Activated CD8-positive, alpha-beta T cell treated with anti-CD3 and anti-CD28 coated beads for 36 hours (primary cell): ENCODE measurements around the gene KCNMA1. TPM values are rescaled to one million over a fixed set of nuclear protein-coding genes. Genes with fewer than 3 reads are reported as not detected.

Experiments used
- ATAC-seq: fragments of 200-7000 bp; cut with Tn5 transposase; one replicate; pipeline ENCODE4 v1.10.0; 2021; ENCODE audit warnings: mild to moderate bottlenecking, moderate library complexity
- CTCF ChIA-PET: fragments of 350-600 bp; sonication (Branson Sonifier 250); formaldehyde crosslinking; loops from one replicate; lab custom pipeline; 2021; ENCODE audit warnings: antibody characterized with exemption; lab: Charles Lee
- POLR2A ChIA-PET: fragments of 350-600 bp; sonication (Branson Sonifier 250); formaldehyde crosslinking; loops from one replicate; lab custom pipeline; 2021; ENCODE audit warnings: antibody characterized with exemption; lab: Charles Lee
- DNase-seq: peaks from one replicate; pipeline ENCODE4 v3.0.0-alpha.2; 2020
- H3K27ac Mint-ChIP-seq: one replicate; pipeline ENCODE4 v1.8.0; 2021; ENCODE audit warnings: mild to moderate bottlenecking, mixed read lengths
- H3K27me3 Mint-ChIP-seq: one replicate; pipeline ENCODE4 v1.8.0; 2021; ENCODE audit warnings: mixed read lengths
- H3K36me3 Mint-ChIP-seq: one replicate; pipeline ENCODE4 v1.8.0; 2021; ENCODE audit warnings: low read depth, mixed read lengths
- H3K4me1 Mint-ChIP-seq: one replicate; pipeline ENCODE4 v1.8.0; 2021; ENCODE audit warnings: low read depth, mixed read lengths
- H3K4me3 Mint-ChIP-seq: one replicate; pipeline ENCODE4 v1.8.0; 2021; ENCODE audit warnings: mild to moderate bottlenecking, moderate library complexity, mixed read lengths
- H3K9me3 Mint-ChIP-seq: one replicate; pipeline ENCODE4 v1.8.0; 2021; ENCODE audit warnings: mixed read lengths
- intact Hi-C: fragments of 100-400 bp; cut with micrococcal nuclease; formaldehyde crosslinking; loops from one replicate; pipeline ENCODE4 v1.10.0; 2022
- total RNA-seq, 2 experiments: library from RNA; stranded (reverse); gene quantifications; one replicate each; pipeline ENCODE4 v1.2.3, GENCODE V29; 2021
- TF ChIP-seq, protein P1 (sequence below): fragments of 200-600 bp; IDR thresholded peaks from one replicate; pipeline ENCODE4 v1.8.0; 2022; ENCODE audit warnings: antibody characterized with exemption, mild to moderate bottlenecking

KCNMA1 gene
- total RNA-seq, 2 experiments from 2014 or later, result 0.18 TPM; not detected in 1

DNA sequence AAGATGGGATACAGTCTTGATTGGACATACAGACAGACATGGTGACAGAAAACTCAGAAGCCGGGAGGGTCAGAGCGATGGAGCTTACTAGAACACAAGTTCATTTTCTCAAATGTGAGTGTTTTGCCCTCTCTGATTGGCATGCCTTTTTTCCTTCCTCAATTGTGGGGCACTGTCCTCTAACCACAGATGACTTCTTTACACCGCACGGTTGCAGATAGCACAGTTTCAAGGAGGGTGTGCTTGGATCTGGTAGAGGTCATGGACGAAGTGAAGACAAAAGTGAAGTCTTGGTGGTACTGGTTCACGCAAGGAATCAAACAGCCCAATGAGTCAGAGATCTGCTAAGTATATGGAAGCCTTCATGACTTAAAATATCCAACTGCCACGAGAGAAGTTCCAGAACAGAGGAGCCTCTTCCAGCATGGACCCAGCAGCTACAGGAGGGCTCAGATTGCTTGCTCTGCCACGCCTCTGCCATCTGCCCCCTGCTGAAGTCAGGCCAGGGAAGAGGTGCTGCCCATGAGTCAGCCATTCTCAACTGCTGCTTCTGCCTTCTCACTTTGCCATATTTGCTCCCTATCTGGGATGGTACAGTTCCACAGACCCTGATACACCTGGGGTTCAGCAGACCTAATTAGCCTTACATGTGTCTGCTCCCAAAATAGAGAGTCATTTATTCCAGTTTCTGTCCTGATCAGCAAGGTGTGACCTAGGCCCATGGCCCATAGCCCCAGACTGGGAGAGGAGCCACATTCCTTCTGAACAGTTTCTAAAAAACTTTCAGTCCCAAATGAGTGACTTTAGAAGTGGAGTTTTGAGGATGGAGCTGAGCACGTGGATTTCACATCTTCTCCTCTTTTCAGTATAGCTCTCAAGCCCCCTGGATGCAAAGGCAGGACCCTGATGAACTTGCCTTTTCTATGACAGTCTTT lies 413.8 kb downstream of the KCNMA1 start:
- Mint-ChIP-seq H3K27me3 (peaks cover 13% of the 10 kb centered on the region), H3K9me3 (no peaks in the 10 kb centered on the region), H3K27ac (no peak overlapping the region), H3K4me1 (peaks cover 8% of the 10 kb centered on the region), H3K4me3 (no peak overlapping the region), H3K36me3 (no peaks in the 10 kb centered on the region)
- TF ChIP-seq, protein P1, sequence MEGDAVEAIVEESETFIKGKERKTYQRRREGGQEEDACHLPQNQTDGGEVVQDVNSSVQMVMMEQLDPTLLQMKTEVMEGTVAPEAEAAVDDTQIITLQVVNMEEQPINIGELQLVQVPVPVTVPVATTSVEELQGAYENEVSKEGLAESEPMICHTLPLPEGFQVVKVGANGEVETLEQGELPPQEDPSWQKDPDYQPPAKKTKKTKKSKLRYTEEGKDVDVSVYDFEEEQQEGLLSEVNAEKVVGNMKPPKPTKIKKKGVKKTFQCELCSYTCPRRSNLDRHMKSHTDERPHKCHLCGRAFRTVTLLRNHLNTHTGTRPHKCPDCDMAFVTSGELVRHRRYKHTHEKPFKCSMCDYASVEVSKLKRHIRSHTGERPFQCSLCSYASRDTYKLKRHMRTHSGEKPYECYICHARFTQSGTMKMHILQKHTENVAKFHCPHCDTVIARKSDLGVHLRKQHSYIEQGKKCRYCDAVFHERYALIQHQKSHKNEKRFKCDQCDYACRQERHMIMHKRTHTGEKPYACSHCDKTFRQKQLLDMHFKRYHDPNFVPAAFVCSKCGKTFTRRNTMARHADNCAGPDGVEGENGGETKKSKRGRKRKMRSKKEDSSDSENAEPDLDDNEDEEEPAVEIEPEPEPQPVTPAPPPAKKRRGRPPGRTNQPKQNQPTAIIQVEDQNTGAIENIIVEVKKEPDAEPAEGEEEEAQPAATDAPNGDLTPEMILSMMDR, result no peak
- no peak for DNase-seq
- no peak for ATAC-seq
- ChIA-PET POLR2A (interaction anchor here (0.6 kb wide), 1 partner anchor 1127 kb away, joined by 3 read pairs; no protein-coding TSS in a partner anchor), CTCF (no interaction called here)
- intact Hi-C loops, result no loop called here

DNA sequence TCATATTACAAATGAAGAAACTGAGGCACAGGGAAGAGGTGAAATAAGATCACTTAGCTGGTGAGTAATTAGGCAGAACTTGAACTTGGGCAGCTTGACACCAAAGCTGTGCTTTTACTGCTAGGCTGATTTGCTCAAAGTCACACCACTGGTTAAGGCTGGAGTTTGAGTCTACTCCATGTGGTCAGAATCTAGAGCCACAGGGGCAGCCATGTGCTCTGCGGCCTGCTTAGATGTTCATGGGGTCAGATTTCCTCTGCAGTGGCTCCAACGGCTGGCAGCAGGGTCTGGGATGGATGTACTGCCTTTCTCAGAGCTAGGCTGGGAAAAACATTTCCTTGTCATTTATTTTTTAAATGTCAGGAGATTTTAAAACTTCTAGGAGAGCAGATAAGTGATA lies 417.5 kb downstream of the KCNMA1 start:
- ChIA-PET POLR2A (no interaction called here), CTCF (interaction anchor here (0.7 kb wide), 1 partner anchor 46 kb away, joined by 3 read pairs; no protein-coding TSS in a partner anchor)
- no peaks in the 10 kb centered on the region for H3K36me3 Mint-ChIP-seq
- intact Hi-C loops, result no loop called here
- H3K27me3 Mint-ChIP-seq, result peaks cover 13% of the 10 kb centered on the region
- H3K9me3 Mint-ChIP-seq, result no peaks in the 10 kb centered on the region
- H3K4me3 Mint-ChIP-seq, result no peak overlapping the region
- no peak overlapping the region for H3K27ac Mint-ChIP-seq
- ATAC-seq (no peak), DNase-seq (no peak)
- TF ChIP-seq, protein P1, result no peak
- peaks cover 3% of the 10 kb centered on the region for H3K4me1 Mint-ChIP-seq

DNA sequence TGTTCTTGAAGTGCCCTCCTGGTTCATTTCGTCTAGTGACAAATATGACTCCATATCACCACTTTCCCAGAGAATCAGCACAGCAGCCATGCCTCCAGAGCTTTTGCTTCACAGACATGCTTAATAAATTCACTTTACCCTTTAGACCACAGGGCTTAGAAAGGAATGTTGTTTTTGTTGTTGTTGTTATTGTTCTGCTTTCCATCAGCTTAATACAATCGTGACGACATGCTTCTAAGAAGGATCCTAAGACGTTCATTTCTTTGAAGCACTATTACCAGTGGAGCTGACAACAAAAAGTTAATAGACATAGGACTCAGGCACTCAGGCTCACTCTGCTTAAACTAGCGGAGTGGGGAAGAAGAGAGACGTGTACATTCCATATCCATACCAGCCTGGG lies 418.6 kb downstream of the KCNMA1 start:
- Mint-ChIP-seq H3K27ac (no peak overlapping the region), H3K9me3 (no peaks in the 10 kb centered on the region), H3K4me3 (no peak overlapping the region), H3K27me3 (peaks cover 13% of the 10 kb centered on the region), H3K36me3 (no peaks in the 10 kb centered on the region), H3K4me1 (no peaks in the 10 kb centered on the region)
- DNase-seq, result no peak
- TF ChIP-seq, protein P1, result no peak
- POLR2A ChIA-PET, result interaction anchor here (1.2 kb wide), 1 partner anchor 123 kb away, joined by 3 read pairs; no protein-coding TSS in a partner anchor
- intact Hi-C loops, result no loop called here
- no peak for ATAC-seq
- CTCF ChIA-PET, result no interaction called here

DNA sequence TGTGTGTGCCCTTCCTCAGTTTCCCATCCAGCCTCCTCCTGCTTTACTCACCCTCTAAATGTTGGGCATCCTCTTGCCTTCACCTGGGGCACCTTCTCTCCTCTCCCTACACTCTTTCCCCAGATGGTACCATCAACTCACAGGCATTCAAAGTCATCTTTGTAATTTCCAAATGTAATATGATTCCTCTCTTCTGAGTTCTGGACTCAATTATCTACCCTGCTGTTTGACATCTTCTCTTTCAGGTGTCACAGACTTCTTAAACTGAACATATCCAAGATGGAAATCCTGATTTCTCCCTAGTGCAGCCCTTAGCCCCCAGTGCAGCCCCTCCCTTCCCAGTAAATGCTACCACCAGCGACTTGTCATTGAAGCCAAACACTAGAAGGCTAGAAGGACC lies 422.8 kb downstream of the KCNMA1 start:
- TF ChIP-seq, protein P1, result no peak
- Mint-ChIP-seq H3K4me1 (no peaks in the 10 kb centered on the region), H3K9me3 (no peaks in the 10 kb centered on the region), H3K27ac (no peak overlapping the region), H3K27me3 (peaks cover 6% of the 10 kb centered on the region), H3K36me3 (no peaks in the 10 kb centered on the region), H3K4me3 (no peak overlapping the region)
- intact Hi-C loops, result no loop called here
- CTCF ChIA-PET, result no interaction called here
- DNase-seq (no peak), ATAC-seq (no peak)
- POLR2A ChIA-PET, result no interaction called here

DNA sequence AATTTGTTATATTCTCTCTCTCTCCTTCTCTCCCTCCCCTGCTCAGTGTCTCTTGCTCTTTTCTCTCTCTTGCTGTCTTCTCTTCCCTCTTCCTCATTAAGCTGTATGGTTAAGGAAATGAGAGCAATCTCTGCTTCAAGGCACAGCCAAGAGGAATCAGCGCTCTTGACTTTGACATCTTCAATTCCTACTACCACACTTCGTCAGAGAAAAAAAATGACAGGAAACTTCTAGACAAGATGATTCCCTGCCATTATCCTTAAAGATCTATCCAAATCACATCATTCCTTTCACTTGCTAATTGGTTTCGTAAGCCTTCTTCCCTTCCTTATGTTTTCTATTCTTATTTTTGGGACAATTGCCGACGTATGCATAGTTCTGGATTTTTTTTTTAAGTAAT lies 425.0 kb downstream of the KCNMA1 start:
- H3K9me3 Mint-ChIP-seq, result no peaks in the 10 kb centered on the region
- ATAC-seq (no peak), DNase-seq (no peak)
- H3K27ac Mint-ChIP-seq, result no peak overlapping the region
- ChIA-PET CTCF (no interaction called here), POLR2A (interaction anchor here (0.9 kb wide), 1 partner anchor 14 kb away, joined by 3 read pairs; no protein-coding TSS in a partner anchor)
- H3K36me3 Mint-ChIP-seq, result no peaks in the 10 kb centered on the region
- peaks cover 5% of the 10 kb centered on the region for H3K27me3 Mint-ChIP-seq
- TF ChIP-seq, protein P1, result no peak
- H3K4me1 Mint-ChIP-seq, result no peaks in the 10 kb centered on the region
- H3K4me3 Mint-ChIP-seq, result no peak overlapping the region
- intact Hi-C loops, result no loop called here
